HUES6 (cell line): Measurements from ENCODE around the gene NDUFC2.
A peak's percentile ranks its signal among the peaks of the same experiment; 100 is the strongest.
"Not testable (repeated sequence)": the region's sequence is repeated elsewhere in the genome, so short reads cannot be mapped to it uniquely, and the experiment has no call there.

ENCODE experiments used
- H3K27ac ChIP-seq: 2 replicates; pipeline ENCODE4 v1.7.0; 2013; ENCODE audit warnings: low read depth, mild to moderate bottlenecking, low read length, inconsistent platforms
- H3K27me3 ChIP-seq: 2 replicates; pipeline ENCODE4 v1.6.1; 2013; ENCODE audit warnings: low read length; ENCODE audit not compliant: control insufficient read depth, insufficient read depth
- H3K36me3 ChIP-seq: 2 replicates; pipeline ENCODE4 v1.6.1; 2013; ENCODE audit warnings: low read length; ENCODE audit not compliant: control insufficient read depth, insufficient read depth
- H3K4me1 ChIP-seq: 2 replicates; pipeline ENCODE4 v1.6.1; 2013; ENCODE audit warnings: low read length; ENCODE audit not compliant: control insufficient read depth, insufficient read depth
- H3K4me3 ChIP-seq: 2 replicates; pipeline ENCODE4 v1.5.1; 2013; ENCODE audit warnings: low read depth, low read length
- H3K9ac ChIP-seq: one replicate; pipeline ENCODE4 v1.6.1; 2013; ENCODE audit warnings: mild to moderate bottlenecking, low read length
- H3K9me3 ChIP-seq: 2 replicates; pipeline ENCODE4 v1.6.1; 2013; ENCODE audit warnings: low read depth, low read length; ENCODE audit not compliant: control insufficient read depth, insufficient read depth

Gene NDUFC2

GRCh38 chr11:78078218-78079167, 1.2 kb downstream of the NDUFC2 start:
- Histone ChIP-seq H3K4me1 (peaks cover 16% of the 10 kb centered on the region), H3K36me3 (0 out of 2 replicates have a peak, but pooled peaks cover 2% of the 10 kb centered on the region), H3K27me3 (no peaks in the 10 kb centered on the region), H3K27ac (no peak overlapping the region), H3K4me3 (peak overlapping the region; percentile 86), H3K9ac (peak overlapping the region; percentile 94), H3K9me3 (no peaks in the 10 kb centered on the region)

DNA sequence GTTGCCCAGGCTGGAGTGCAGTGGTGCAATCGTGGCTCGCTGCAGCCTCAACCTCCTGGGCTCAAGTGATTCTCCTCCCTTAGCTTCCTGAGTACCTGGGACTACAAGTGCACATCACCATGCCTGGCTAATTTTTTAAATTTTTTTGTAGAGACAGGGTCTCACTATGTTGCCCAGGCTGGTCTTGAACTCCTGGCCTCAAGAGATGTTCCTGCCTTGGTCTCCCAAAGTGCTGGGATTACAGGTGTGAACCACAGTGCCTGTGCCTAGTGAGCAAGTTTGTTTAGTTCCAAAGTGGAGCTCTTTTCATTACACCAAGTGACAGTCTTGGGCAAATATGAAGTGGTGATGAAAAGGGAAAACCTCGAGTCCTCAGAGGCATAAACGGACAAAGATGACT, 2.1 kb downstream of the NDUFC2 start:
- Histone ChIP-seq H3K36me3 (peaks cover 11% of the 10 kb centered on the region), H3K4me3 (peak overlapping the region; percentile 86; the same call in 1 of the 2 replicates), H3K4me1 (peaks cover 16% of the 10 kb centered on the region)
- not testable (repeated sequence) for H3K9ac ChIP-seq, H3K27ac ChIP-seq, H3K27me3 ChIP-seq, H3K9me3 ChIP-seq

- H3K36me3 ChIP-seq, result peaks cover 17% of the 10 kb centered on the region
- no peak overlapping the region for H3K4me3 ChIP-seq
- H3K27me3 ChIP-seq, result no peaks in the 10 kb centered on the region
- no peak overlapping the region for H3K9ac ChIP-seq
- H3K9me3 ChIP-seq, result no peaks in the 10 kb centered on the region
- no peak overlapping the region for H3K27ac ChIP-seq
- H3K4me1 ChIP-seq, result peaks cover 16% of the 10 kb centered on the region
Observed at GRCh38 chr11:78076733-78077403, 2.8 kb downstream of the NDUFC2 start.

GRCh38 chr11:78074756-78075155, 4.9 kb downstream of the NDUFC2 start:
- H3K4me3 ChIP-seq, result no peak overlapping the region
- H3K36me3 ChIP-seq, result peaks cover 37% of the 10 kb centered on the region
- no peak overlapping the region for H3K9ac ChIP-seq
- H3K9me3 ChIP-seq, result no peaks in the 10 kb centered on the region
- peaks cover 6% of the 10 kb centered on the region; the same call in 1 of the 2 replicates for H3K4me1 ChIP-seq
- H3K27me3 ChIP-seq, result no peaks in the 10 kb centered on the region
- H3K27ac ChIP-seq, result no peak overlapping the region

GRCh38 chr11:78072455-78072854, 7.2 kb downstream of the NDUFC2 start:
- H3K27me3 ChIP-seq, result no peaks in the 10 kb centered on the region
- H3K4me3 ChIP-seq, result no peak overlapping the region
- H3K36me3 ChIP-seq, result peaks cover 53% of the 10 kb centered on the region
- H3K9ac ChIP-seq, result no peak overlapping the region
- H3K4me1 ChIP-seq, result no peaks in the 10 kb centered on the region
- H3K27ac ChIP-seq, result no peak overlapping the region
- H3K9me3 ChIP-seq, result no peaks in the 10 kb centered on the region

GRCh38 chr11:78071717-78072116, 7.9 kb downstream of the NDUFC2 start:
- no peak overlapping the region for H3K4me3 ChIP-seq
- no peaks in the 10 kb centered on the region for H3K27me3 ChIP-seq
- H3K9me3 ChIP-seq, result no peaks in the 10 kb centered on the region
- H3K27ac ChIP-seq, result no peak overlapping the region
- H3K9ac ChIP-seq, result no peak overlapping the region
- peaks cover 52% of the 10 kb centered on the region for H3K36me3 ChIP-seq
- H3K4me1 ChIP-seq, result no peaks in the 10 kb centered on the region

DNA sequence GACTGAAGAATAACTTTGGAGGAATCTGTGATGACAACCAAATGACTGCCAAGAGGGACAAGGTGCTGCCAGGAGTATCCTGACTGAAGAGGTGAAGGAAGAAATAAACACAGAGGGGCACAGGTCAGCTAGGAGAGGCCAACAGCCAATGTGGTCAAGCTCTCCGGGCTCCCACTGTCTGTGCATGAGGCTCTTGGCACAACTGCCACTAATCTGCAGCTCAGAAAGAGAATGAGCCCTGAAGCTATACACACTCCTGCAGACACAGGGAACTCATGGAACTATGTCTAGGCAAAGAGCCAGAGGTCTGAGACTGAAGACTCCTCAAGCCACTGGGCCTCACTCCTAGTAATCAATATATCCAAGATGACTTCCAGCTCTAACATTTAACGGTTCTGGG, 9.0 kb downstream of the NDUFC2 start:
- Histone ChIP-seq H3K9me3 (no peaks in the 10 kb centered on the region), H3K27ac (no peak overlapping the region), H3K9ac (no peak overlapping the region), H3K27me3 (no peaks in the 10 kb centered on the region), H3K36me3 (peaks cover 51% of the 10 kb centered on the region), H3K4me1 (no peaks in the 10 kb centered on the region), H3K4me3 (no peak overlapping the region)

DNA sequence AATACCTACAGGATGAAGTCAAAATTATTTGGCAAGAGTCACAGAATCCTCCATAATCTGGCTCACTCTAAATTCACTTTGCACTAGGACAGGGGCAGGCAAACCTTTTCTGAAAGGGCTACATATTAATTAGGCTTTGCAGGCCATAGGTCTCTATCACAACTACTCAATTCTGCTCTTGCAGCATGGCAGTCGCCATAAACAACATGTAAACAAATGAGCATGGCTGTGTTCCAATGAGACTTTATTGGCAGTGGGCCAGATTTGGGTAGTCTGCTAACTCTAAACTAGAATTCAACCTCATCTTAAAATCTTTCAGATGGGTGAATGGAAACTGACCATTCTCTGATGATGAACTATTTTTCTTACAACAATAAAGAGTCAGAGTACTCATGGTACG, 10.2 kb downstream of the NDUFC2 start:
- Histone ChIP-seq H3K4me3 (no peak overlapping the region), H3K36me3 (peaks cover 51% of the 10 kb centered on the region), H3K27ac (no peak overlapping the region), H3K9me3 (no peaks in the 10 kb centered on the region), H3K9ac (no peak overlapping the region), H3K27me3 (no peaks in the 10 kb centered on the region), H3K4me1 (no peaks in the 10 kb centered on the region)

DNA sequence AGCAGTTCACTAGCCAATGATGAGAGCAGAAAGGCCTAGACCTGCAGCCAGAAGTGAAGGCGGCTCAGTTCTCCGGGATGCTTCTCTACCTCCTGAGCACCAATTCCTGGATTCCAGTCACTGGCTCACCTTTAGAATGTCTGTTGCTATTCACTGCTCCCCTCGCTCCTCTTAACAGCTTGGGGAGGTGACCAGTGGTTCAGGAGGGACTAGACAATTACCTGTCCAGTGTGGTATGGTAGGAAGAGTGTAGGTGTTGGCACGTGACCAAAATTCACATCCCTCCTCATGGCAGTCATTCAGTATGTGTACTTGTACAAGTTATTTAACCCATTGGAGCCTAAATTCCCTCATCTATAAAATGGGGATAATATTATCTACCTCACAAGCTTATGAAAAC, 12.0 kb downstream of the NDUFC2 start:
- no peak overlapping the region for H3K4me3 ChIP-seq
- peaks cover 44% of the 10 kb centered on the region for H3K36me3 ChIP-seq
- H3K4me1 ChIP-seq, result no peaks in the 10 kb centered on the region

DNA sequence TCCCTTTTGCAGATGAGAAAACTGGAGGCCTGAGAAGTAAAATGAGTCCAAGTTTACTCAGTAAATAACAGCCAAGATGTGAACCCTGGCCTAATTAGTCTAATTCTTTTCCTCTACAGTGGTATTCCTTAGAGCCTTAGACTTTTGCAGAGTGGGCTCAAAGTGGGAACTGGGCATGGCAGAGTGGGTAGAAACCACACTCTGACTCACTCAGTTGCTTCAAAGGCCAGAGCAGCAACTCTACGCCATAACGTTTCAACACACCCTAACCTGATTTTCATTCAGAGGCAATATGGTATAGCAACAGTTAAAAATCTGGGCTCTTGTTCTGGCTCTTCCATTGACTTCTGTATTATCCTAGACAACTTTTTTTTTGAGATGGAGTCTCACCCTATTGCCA, 13.2 kb downstream of the NDUFC2 start:
- Histone ChIP-seq H3K4me3 (no peak overlapping the region), H3K27ac (no peak overlapping the region), H3K4me1 (no peaks in the 10 kb centered on the region), H3K27me3 (no peaks in the 10 kb centered on the region), H3K9ac (no peak overlapping the region), H3K9me3 (no peaks in the 10 kb centered on the region), H3K36me3 (peaks cover 32% of the 10 kb centered on the region)

More for the DNA sequence above, 12.0 kb downstream of the NDUFC2 start:
- H3K9me3 ChIP-seq, result no peaks in the 10 kb centered on the region
- no peak overlapping the region for H3K9ac ChIP-seq
- no peak overlapping the region for H3K27ac ChIP-seq
- H3K27me3 ChIP-seq, result no peaks in the 10 kb centered on the region

DNA sequence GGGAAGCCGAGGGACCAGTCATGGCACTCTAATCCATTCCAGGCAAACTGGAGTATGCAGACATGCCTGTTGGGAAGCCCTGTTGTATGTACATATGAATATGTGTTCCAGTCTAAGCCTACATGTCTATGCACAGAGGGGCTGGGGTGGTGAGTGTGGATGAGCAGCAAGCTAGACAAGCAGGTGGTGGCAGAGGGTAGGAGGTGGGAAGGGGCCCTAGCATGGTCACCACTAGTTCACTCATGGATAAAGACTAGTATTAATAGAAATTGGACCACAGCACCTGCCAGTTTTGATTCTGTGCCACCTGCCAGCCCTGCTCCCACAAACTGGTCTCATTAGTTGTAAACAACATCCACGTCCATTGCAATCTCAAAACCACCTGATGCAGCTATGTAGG, 14.5 kb downstream of the NDUFC2 start:
- Histone ChIP-seq H3K4me3 (no peak overlapping the region), H3K4me1 (no peaks in the 10 kb centered on the region), H3K9ac (no peak overlapping the region), H3K27me3 (no peaks in the 10 kb centered on the region), H3K9me3 (no peaks in the 10 kb centered on the region), H3K27ac (no peak overlapping the region), H3K36me3 (peaks cover 20% of the 10 kb centered on the region)
